ENCODE data around the gene APLP2.

The APLP2 gene

GRCh38 chr11:130157840-130158239 is 88.1 kb downstream of the APLP2 start:
- Mint-ChIP-seq H3K4me3 (no peak overlapping the region), H3K27ac (no peak overlapping the region), H3K9me3 (no peaks in the 10 kb centered on the region), H3K4me1 (peaks cover 19% of the 10 kb centered on the region), H3K27me3 (peaks cover 65% of the 10 kb centered on the region)
- DNase-seq (no peak), ATAC-seq (no peak)

- peaks cover 19% of the 10 kb centered on the region for H3K4me1 Mint-ChIP-seq
- H3K9me3 Mint-ChIP-seq, result no peaks in the 10 kb centered on the region
- peaks cover 78% of the 10 kb centered on the region for H3K27me3 Mint-ChIP-seq
- peak overlapping the region; percentile 14 to 55 for H3K4me3 Mint-ChIP-seq
- H3K27ac Mint-ChIP-seq, result no peak overlapping the region
- no peak for DNase-seq
- ATAC-seq, result no peak
Observed at GRCh38 chr11:130159139-130159538, 89.4 kb downstream of the APLP2 start.

- H3K4me1 Mint-ChIP-seq, result peaks cover 19% of the 10 kb centered on the region
- peaks cover 84% of the 10 kb centered on the region for H3K27me3 Mint-ChIP-seq
- no peak within 1 kb of the TSS for H3K27ac Mint-ChIP-seq
- ATAC-seq (peak; percentile 30), DNase-seq (no peak)
- H3K4me3 Mint-ChIP-seq, result peak within 1 kb of the TSS; percentile 57 to 61
- no peaks in the 10 kb centered on the region for H3K9me3 Mint-ChIP-seq
Observed at GRCh38 chr11:130159657-130160497, 90.2 kb downstream of the APLP2 start, which contains the start of gene ST14. Gene ST14 (plus strand): TSS chr11:130159782. CDS start chr11:130159980, 198 bp downstream.

- Mint-ChIP-seq H3K27me3 (peaks cover 92% of the 10 kb centered on the region), H3K27ac (no peak overlapping the region), H3K9me3 (no peaks in the 10 kb centered on the region), H3K4me1 (peaks cover 19% of the 10 kb centered on the region), H3K4me3 (peak overlapping the region; percentile 57 to 61)
- ATAC-seq, result no peak
- DNase-seq, result no peak
Observed at GRCh38 chr11:130160498-130161155, 90.9 kb downstream of the APLP2 start.

- ATAC-seq, result no peak
- DNase-seq, result no peak
- no peak overlapping the region for H3K27ac Mint-ChIP-seq
- H3K27me3 Mint-ChIP-seq, result peaks cover 93% of the 10 kb centered on the region
- H3K4me3 Mint-ChIP-seq, result peak overlapping the region in 1 of 2 donors; percentile 11
- H3K4me1 Mint-ChIP-seq, result peaks cover 19% of the 10 kb centered on the region
- H3K9me3 Mint-ChIP-seq, result no peaks in the 10 kb centered on the region
Observed at GRCh38 chr11:130161441-130162145, 91.9 kb downstream of the APLP2 start.

- ATAC-seq (peak; percentile 43), DNase-seq (no peak)
- Mint-ChIP-seq H3K9me3 (no peaks in the 10 kb centered on the region), H3K4me3 (no peak overlapping the region), H3K27me3 (peaks cover 87% of the 10 kb centered on the region), H3K4me1 (peaks cover 19% of the 10 kb centered on the region), H3K27ac (no peak overlapping the region)
Observed at GRCh38 chr11:130162733-130163132, 93.0 kb downstream of the APLP2 start.

- ATAC-seq (no peak), DNase-seq (no peak)
- Mint-ChIP-seq H3K4me3 (no peak overlapping the region), H3K4me1 (peaks cover 19% of the 10 kb centered on the region), H3K9me3 (no peaks in the 10 kb centered on the region), H3K27me3 (peaks cover 78% of the 10 kb centered on the region), H3K27ac (no peak overlapping the region)
Observed at GRCh38 chr11:130163346-130164220, 93.9 kb downstream of the APLP2 start.

- H3K9me3 Mint-ChIP-seq, result no peaks in the 10 kb centered on the region
- ATAC-seq, result no peak
- H3K27me3 Mint-ChIP-seq, result peaks cover 75% of the 10 kb centered on the region
- H3K4me3 Mint-ChIP-seq, result no peak overlapping the region
- H3K4me1 Mint-ChIP-seq, result peaks cover 13% of the 10 kb centered on the region
- H3K27ac Mint-ChIP-seq, result no peak overlapping the region
- DNase-seq, result no peak
Observed at GRCh38 chr11:130164221-130164570, 94.5 kb downstream of the APLP2 start.

GRCh38 chr11:130165601-130166456 is 96.1 kb downstream of the APLP2 start:
- Mint-ChIP-seq H3K27ac (no peak overlapping the region), H3K4me1 (peaks cover 5% of the 10 kb centered on the region), H3K27me3 (peaks cover 71% of the 10 kb centered on the region), H3K9me3 (no peaks in the 10 kb centered on the region), H3K4me3 (no peak overlapping the region)
- DNase-seq (no peak), ATAC-seq (no peak)

GRCh38 chr11:130166457-130166784 is 96.7 kb downstream of the APLP2 start:
- Mint-ChIP-seq H3K4me1 (peaks cover 4% of the 10 kb centered on the region), H3K27ac (no peak overlapping the region), H3K4me3 (no peak overlapping the region), H3K9me3 (no peaks in the 10 kb centered on the region), H3K27me3 (peaks cover 67% of the 10 kb centered on the region)
- DNase-seq, result no peak
- no peak for ATAC-seq

- no peak for DNase-seq
- no peak for ATAC-seq
- no peaks in the 10 kb centered on the region for H3K9me3 Mint-ChIP-seq
- H3K27ac Mint-ChIP-seq, result no peak overlapping the region
- H3K27me3 Mint-ChIP-seq, result peaks cover 63% of the 10 kb centered on the region
- no peaks in the 10 kb centered on the region for H3K4me1 Mint-ChIP-seq
- H3K4me3 Mint-ChIP-seq, result no peak overlapping the region
Observed at GRCh38 chr11:130167146-130167545, 97.5 kb downstream of the APLP2 start.

- no peak for DNase-seq
- Mint-ChIP-seq H3K4me1 (no peaks in the 10 kb centered on the region), H3K4me3 (no peak overlapping the region), H3K9me3 (no peaks in the 10 kb centered on the region), H3K27me3 (peaks cover 54% of the 10 kb centered on the region), H3K27ac (no peak overlapping the region)
- ATAC-seq, result no peak
Observed at GRCh38 chr11:130168105-130168504, 98.4 kb downstream of the APLP2 start.

- Mint-ChIP-seq H3K9me3 (peaks cover 8 to 11% of the 10 kb centered on the region in 2 donors), H3K4me3 (no peak overlapping the region), H3K4me1 (no peaks in the 10 kb centered on the region), H3K27me3 (peaks cover 43% of the 10 kb centered on the region), H3K27ac (no peak overlapping the region)
- DNase-seq, result no peak
- no peak for ATAC-seq
Observed at GRCh38 chr11:130170345-130170744, 100.7 kb downstream of the APLP2 start.

- DNase-seq, result no peak
- H3K4me3 Mint-ChIP-seq, result no peak overlapping the region
Observed at GRCh38 chr11:130171534-130171933, 101.8 kb downstream of the APLP2 start.

More at GRCh38 chr11:130171534-130171933, 101.8 kb downstream of the APLP2 start:
- Mint-ChIP-seq H3K9me3 (peaks cover 8 to 11% of the 10 kb centered on the region in 2 donors), H3K27ac (no peak overlapping the region), H3K4me1 (no peaks in the 10 kb centered on the region), H3K27me3 (peaks cover 33% of the 10 kb centered on the region)
- ATAC-seq, result no peak

Data from stimulated activated naive CD8-positive, alpha-beta T cell treated with anti-CD3 and anti-CD28 coated beads, Interleukin-15, amount 100 ng/mL, for 72 hours (primary cell).